Measurements from ENCODE around the gene PMM1.
"Not testable (repeated sequence)": the region's sequence is repeated elsewhere in the genome, so short reads cannot be mapped to it uniquely, and the experiment has no call there.

The PMM1 gene

DNA sequence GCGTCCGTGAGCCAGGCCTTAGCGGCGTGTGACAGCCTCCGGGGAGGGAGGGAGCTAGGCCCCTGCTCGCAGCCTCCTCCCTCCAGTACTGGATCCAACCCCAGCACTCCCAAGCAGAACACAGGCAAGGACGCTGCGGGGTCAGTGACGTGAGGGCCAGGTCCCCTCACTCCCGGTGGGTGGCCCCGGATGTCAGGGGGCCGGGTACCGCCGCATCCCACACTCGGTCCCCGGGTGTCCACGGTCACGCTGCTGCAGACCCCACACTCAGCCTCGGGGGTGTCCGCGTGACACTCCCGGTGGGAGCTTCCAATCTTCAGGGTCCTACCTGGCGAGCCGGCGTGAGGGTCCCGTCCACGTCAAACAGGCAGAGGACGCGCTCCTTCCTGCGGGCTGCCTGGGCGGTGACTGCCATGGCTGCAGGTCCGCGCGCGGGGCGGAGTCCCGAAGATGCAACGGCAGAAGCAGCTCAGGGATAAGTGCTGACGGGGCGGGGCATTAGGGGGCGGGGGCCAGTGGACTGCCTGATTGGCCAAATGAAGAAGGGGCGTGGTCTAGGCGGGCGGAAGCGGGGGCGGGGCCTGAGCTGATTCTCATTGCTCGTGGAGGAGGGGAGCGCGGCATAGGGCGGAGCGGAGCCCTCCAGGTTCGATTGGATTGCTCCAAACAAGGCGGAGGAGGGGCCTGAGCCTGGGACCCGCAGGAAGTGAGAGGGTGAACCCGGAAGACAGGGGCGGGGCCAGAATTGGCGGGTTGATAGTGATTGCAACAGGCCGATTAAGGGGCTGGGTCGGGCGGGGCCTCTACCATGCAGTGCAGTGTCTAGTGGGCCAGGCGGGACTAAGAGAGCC is at the start of gene PMM1:
Gene PMM1, minus strand, starts transcription at position 450 of the 851 bp plus-strand sequence. Its CDS starts 35 bp downstream, at position 415.
- TF ChIP-seq, protein P1, sequence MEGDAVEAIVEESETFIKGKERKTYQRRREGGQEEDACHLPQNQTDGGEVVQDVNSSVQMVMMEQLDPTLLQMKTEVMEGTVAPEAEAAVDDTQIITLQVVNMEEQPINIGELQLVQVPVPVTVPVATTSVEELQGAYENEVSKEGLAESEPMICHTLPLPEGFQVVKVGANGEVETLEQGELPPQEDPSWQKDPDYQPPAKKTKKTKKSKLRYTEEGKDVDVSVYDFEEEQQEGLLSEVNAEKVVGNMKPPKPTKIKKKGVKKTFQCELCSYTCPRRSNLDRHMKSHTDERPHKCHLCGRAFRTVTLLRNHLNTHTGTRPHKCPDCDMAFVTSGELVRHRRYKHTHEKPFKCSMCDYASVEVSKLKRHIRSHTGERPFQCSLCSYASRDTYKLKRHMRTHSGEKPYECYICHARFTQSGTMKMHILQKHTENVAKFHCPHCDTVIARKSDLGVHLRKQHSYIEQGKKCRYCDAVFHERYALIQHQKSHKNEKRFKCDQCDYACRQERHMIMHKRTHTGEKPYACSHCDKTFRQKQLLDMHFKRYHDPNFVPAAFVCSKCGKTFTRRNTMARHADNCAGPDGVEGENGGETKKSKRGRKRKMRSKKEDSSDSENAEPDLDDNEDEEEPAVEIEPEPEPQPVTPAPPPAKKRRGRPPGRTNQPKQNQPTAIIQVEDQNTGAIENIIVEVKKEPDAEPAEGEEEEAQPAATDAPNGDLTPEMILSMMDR (conservative IDR thresholded peaks at IDR 0.05; ENCODE audit: low read depth, low read length) = no peak
- peak within 1 kb of the TSS; percentile 93 for H3K4me3 ChIP-seq (ENCODE audit: low read length)
- peak; percentile 97 for DNase-seq (ENCODE audit: low read depth)

- TF ChIP-seq, protein P1 (conservative IDR thresholded peaks at IDR 0.05; ENCODE audit: low read depth, low read length) = no peak
- DNase-seq (ENCODE audit: low read depth) = no peak
- no peak overlapping the region for H3K4me3 ChIP-seq (ENCODE audit: low read length)
Observed at GRCh38 chr22:41638748-41639147, 49.1 kb upstream of the PMM1 start.

DNA sequence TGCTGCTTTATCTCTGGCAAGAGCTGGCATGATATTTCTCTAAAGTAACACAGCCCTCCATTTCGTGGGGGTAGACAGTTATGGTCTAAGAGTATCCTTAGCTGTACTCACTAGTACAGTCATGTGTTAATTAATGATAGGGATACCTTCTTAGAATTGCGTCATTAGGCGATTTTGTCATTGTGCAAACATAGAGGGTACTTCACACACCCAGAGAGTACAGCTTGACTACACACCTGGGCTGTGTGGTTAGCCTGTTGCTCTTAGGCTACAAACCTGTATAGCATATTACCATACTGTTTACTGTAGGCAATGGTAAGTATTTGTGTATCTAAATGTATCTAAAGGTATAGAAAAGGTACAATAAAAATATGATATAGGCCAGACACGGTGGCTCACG is 48.5 kb upstream of the PMM1 start:
- no peak overlapping the region for H3K4me3 ChIP-seq (ENCODE audit: low read length)
- DNase-seq (ENCODE audit: low read depth) = no peak
- TF ChIP-seq, protein P1 (conservative IDR thresholded peaks at IDR 0.05; ENCODE audit: low read depth, low read length) = no peak

DNA sequence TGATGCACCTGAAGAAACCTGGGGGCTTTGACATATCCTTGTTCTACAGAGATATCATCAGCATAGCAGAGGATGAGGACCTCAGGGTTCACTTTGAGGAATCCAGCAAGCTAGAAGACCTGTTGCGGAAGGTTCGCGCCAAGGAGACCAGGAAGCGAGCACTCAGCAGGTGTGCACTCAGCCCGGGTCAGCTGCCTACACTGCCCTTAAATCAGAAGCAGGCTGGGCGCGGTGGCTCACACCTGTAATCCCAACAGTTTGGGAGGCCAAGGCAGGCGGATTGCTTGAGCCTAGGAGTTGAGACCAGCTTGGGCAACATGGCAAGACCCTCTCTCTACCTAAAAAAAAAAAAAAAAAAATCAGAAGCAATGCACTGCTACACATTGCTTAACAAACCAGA is 48.0 kb upstream of the PMM1 start:
- not testable (repeated sequence) for H3K4me3 ChIP-seq (ENCODE audit: low read length); DNase-seq (ENCODE audit: low read depth)

- no peak for DNase-seq (ENCODE audit: low read depth)
- TF ChIP-seq, protein P1 (conservative IDR thresholded peaks at IDR 0.05; ENCODE audit: low read depth, low read length) = no peak
- H3K4me3 ChIP-seq (ENCODE audit: low read length) = no peak overlapping the region
Observed at GRCh38 chr22:41636467-41636866, 46.8 kb upstream of the PMM1 start.

GRCh38 chr22:41634610-41635009 is 45.0 kb upstream of the PMM1 start:
- not testable (repeated sequence) for DNase-seq (ENCODE audit: low read depth); H3K4me3 ChIP-seq (ENCODE audit: low read length)

DNA sequence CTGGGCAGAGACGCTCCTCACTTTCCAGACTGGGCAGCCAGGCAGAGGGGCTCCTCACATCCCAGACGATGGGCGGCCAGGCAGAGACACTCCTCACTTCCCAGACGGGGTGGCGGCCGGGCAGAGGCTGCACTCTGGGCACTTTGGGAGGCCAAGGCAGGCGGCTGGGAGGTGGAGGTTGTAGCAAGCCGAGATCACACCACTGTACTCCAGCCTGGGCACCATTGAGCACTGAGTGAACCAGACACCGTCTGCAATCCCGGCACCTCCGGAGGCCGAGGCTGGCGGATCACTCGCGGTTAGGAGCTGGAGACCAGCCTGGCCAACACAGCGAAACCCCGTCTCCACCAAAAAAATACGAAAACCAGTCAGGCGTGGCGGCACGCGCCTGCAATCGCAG is 42.0 kb upstream of the PMM1 start:
- DNase-seq (ENCODE audit: low read depth); H3K4me3 ChIP-seq (ENCODE audit: low read length): not testable (repeated sequence)

GRCh38 chr22:41631115-41631514 is 41.5 kb upstream of the PMM1 start:
- DNase-seq (ENCODE audit: low read depth) = not testable (repeated sequence)

DNA sequence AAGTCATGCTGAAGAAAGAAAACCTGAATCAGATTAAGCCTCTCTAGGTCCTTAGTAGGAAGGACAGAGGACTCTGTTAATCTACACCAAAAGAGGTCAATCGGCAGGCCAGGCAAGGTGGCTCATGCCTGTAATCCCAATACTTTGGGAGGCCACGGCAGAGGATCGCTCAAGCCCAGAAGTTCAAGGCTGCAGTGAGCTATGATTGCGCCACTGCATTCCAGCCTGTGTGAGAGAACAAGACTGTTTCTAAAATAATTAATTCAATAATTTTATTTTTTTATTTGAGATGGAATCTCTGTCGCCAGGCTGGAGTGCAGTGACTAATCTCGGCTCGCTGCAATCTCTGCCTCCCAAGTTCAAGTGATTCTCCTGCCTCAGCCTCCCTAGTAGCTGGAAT is 35.9 kb upstream of the PMM1 start:
- TF ChIP-seq, protein P1 (conservative IDR thresholded peaks at IDR 0.05; ENCODE audit: low read depth, low read length) = no peak
- no peak for DNase-seq (ENCODE audit: low read depth)

More at GRCh38 chr22:41631115-41631514, 41.5 kb upstream of the PMM1 start:
- H3K4me3 ChIP-seq (ENCODE audit: low read length) = not testable (repeated sequence)

More for the DNA sequence above, 35.9 kb upstream of the PMM1 start:
- H3K4me3 ChIP-seq (ENCODE audit: low read length) = no peak overlapping the region

Data from retinal pigment epithelial cell (primary cell).